ENCODE measurements around the gene IL31.

IL31 gene

GRCh38 chr12:122160761-122161160, 13.3 kb downstream of the IL31 start:
- Histone ChIP-seq H3K9me3 (ENCODE audit: insufficient read depth, low read length) (no peaks in the 10 kb centered on the region), H3K9ac (ENCODE audit: insufficient read length, low read depth) (no peak overlapping the region), H3K4me3 (ENCODE audit: insufficient read length, low read depth) (no peak overlapping the region), H3K4me1 (ENCODE audit: insufficient read depth, insufficient read length) (peaks cover 2% of the 10 kb centered on the region), H3K27me3 (ENCODE audit: insufficient read depth, insufficient read length) (no peaks in the 10 kb centered on the region), H3K36me3 (ENCODE audit: insufficient read depth, insufficient read length, low read length) (no peaks in the 10 kb centered on the region)
- DNase-seq (ENCODE audit: low read depth, low spot score) = no peak
- no peak for TF ChIP-seq SUZ12 (IDR thresholded peaks at IDR 0.05; ENCODE audit: extremely low read depth, insufficient read depth, insufficient read length)
- TF ChIP-seq ZNF274 (IDR thresholded peaks at IDR 0.05; ENCODE audit: low read depth, low read length) = no peak
- TF ChIP-seq YY1 (IDR thresholded peaks at IDR 0.05; ENCODE audit: insufficient read depth, insufficient read length) = no peak

- no peak for DNase-seq (ENCODE audit: low read depth, low spot score)
- TF ChIP-seq SUZ12 (IDR thresholded peaks at IDR 0.05; ENCODE audit: extremely low read depth, insufficient read depth, insufficient read length) (no peak), YY1 (IDR thresholded peaks at IDR 0.05; ENCODE audit: insufficient read depth, insufficient read length) (no peak), ZNF274 (IDR thresholded peaks at IDR 0.05; ENCODE audit: low read depth, low read length) (no peak)
- H3K9ac ChIP-seq (ENCODE audit: insufficient read length, low read depth) = no peak overlapping the region
Measured at GRCh38 chr12:122159882-122160281, 14.1 kb downstream of the IL31 start.

GRCh38 chr12:122158700-122159285, 15.2 kb downstream of the IL31 start:
- H3K27me3 ChIP-seq (ENCODE audit: insufficient read depth, insufficient read length) = no peaks in the 10 kb centered on the region
- no peak overlapping the region for H3K4me3 ChIP-seq (ENCODE audit: insufficient read length, low read depth)
- peaks cover 2% of the 10 kb centered on the region for H3K4me1 ChIP-seq (ENCODE audit: insufficient read depth, insufficient read length)
- H3K36me3 ChIP-seq (ENCODE audit: insufficient read depth, insufficient read length, low read length) = no peaks in the 10 kb centered on the region
- no peaks in the 10 kb centered on the region for H3K9me3 ChIP-seq (ENCODE audit: insufficient read depth, low read length)
- no peak overlapping the region for H3K9ac ChIP-seq (ENCODE audit: insufficient read length, low read depth)
- TF ChIP-seq SUZ12 (IDR thresholded peaks at IDR 0.05; ENCODE audit: extremely low read depth, insufficient read depth, insufficient read length) (no peak), ZNF274 (IDR thresholded peaks at IDR 0.05; ENCODE audit: low read depth, low read length) (no peak), YY1 (IDR thresholded peaks at IDR 0.05; ENCODE audit: insufficient read depth, insufficient read length) (no peak)
- DNase-seq (ENCODE audit: low read depth, low spot score) = no peak

More at GRCh38 chr12:122159882-122160281, 14.1 kb downstream of the IL31 start:
- Histone ChIP-seq H3K4me3 (ENCODE audit: insufficient read length, low read depth) (no peak overlapping the region), H3K9me3 (ENCODE audit: insufficient read depth, low read length) (no peaks in the 10 kb centered on the region), H3K36me3 (ENCODE audit: insufficient read depth, insufficient read length, low read length) (no peaks in the 10 kb centered on the region), H3K4me1 (ENCODE audit: insufficient read depth, insufficient read length) (peaks cover 2% of the 10 kb centered on the region), H3K27me3 (ENCODE audit: insufficient read depth, insufficient read length) (no peaks in the 10 kb centered on the region)

- Histone ChIP-seq H3K4me1 (ENCODE audit: insufficient read depth, insufficient read length) (no peaks in the 10 kb centered on the region), H3K36me3 (ENCODE audit: insufficient read depth, insufficient read length, low read length) (no peaks in the 10 kb centered on the region)
Measured at GRCh38 chr12:122155705-122156104, 18.3 kb downstream of the IL31 start.

GRCh38 chr12:122152754-122153153, 21.3 kb downstream of the IL31 start:
- Histone ChIP-seq H3K36me3 (ENCODE audit: insufficient read depth, insufficient read length, low read length) (no peaks in the 10 kb centered on the region), H3K27me3 (ENCODE audit: insufficient read depth, insufficient read length) (no peaks in the 10 kb centered on the region), H3K9ac (ENCODE audit: insufficient read length, low read depth) (no peak overlapping the region), H3K4me3 (ENCODE audit: insufficient read length, low read depth) (no peak overlapping the region), H3K4me1 (ENCODE audit: insufficient read depth, insufficient read length) (no peaks in the 10 kb centered on the region), H3K9me3 (ENCODE audit: insufficient read depth, low read length) (no peaks in the 10 kb centered on the region)
- DNase-seq (ENCODE audit: low read depth, low spot score) = no peak
- TF ChIP-seq SUZ12 (IDR thresholded peaks at IDR 0.05; ENCODE audit: extremely low read depth, insufficient read depth, insufficient read length) = no peak
- TF ChIP-seq ZNF274 (IDR thresholded peaks at IDR 0.05; ENCODE audit: low read depth, low read length) = no peak
- TF ChIP-seq YY1 (IDR thresholded peaks at IDR 0.05; ENCODE audit: insufficient read depth, insufficient read length) = no peak

More at GRCh38 chr12:122155705-122156104, 18.3 kb downstream of the IL31 start:
- Histone ChIP-seq H3K9me3 (ENCODE audit: insufficient read depth, low read length) (no peaks in the 10 kb centered on the region), H3K4me3 (ENCODE audit: insufficient read length, low read depth) (no peak overlapping the region), H3K9ac (ENCODE audit: insufficient read length, low read depth) (no peak overlapping the region), H3K27me3 (ENCODE audit: insufficient read depth, insufficient read length) (no peaks in the 10 kb centered on the region)
- no peak for DNase-seq (ENCODE audit: low read depth, low spot score)
- TF ChIP-seq YY1 (IDR thresholded peaks at IDR 0.05; ENCODE audit: insufficient read depth, insufficient read length) = no peak
- no peak for TF ChIP-seq SUZ12 (IDR thresholded peaks at IDR 0.05; ENCODE audit: extremely low read depth, insufficient read depth, insufficient read length)
- TF ChIP-seq ZNF274 (IDR thresholded peaks at IDR 0.05; ENCODE audit: low read depth, low read length) = no peak

- no peak overlapping the region for H3K4me3 ChIP-seq (ENCODE audit: insufficient read length, low read depth)
Measured at GRCh38 chr12:122150127-122150681, 23.8 kb downstream of the IL31 start.

GRCh38 chr12:122148657-122149056, 25.4 kb downstream of the IL31 start:
- TF ChIP-seq ZNF274 (IDR thresholded peaks at IDR 0.05; ENCODE audit: low read depth, low read length) = no peak
- no peak for TF ChIP-seq SUZ12 (IDR thresholded peaks at IDR 0.05; ENCODE audit: extremely low read depth, insufficient read depth, insufficient read length)
- no peak for TF ChIP-seq YY1 (IDR thresholded peaks at IDR 0.05; ENCODE audit: insufficient read depth, insufficient read length)
- Histone ChIP-seq H3K9ac (ENCODE audit: insufficient read length, low read depth) (no peak overlapping the region), H3K9me3 (ENCODE audit: insufficient read depth, low read length) (peaks cover 25% of the 10 kb centered on the region; the same call in 1 of the 2 replicates), H3K36me3 (ENCODE audit: insufficient read depth, insufficient read length, low read length) (peaks cover 13% of the 10 kb centered on the region), H3K4me3 (ENCODE audit: insufficient read length, low read depth) (no peak overlapping the region), H3K27me3 (ENCODE audit: insufficient read depth, insufficient read length) (no peaks in the 10 kb centered on the region), H3K4me1 (ENCODE audit: insufficient read depth, insufficient read length) (no peaks in the 10 kb centered on the region)
- no peak for DNase-seq (ENCODE audit: low read depth, low spot score)

More at GRCh38 chr12:122150127-122150681, 23.8 kb downstream of the IL31 start:
- DNase-seq (ENCODE audit: low read depth, low spot score) = no peak
- H3K9me3 ChIP-seq (ENCODE audit: insufficient read depth, low read length) = peaks cover 11% of the 10 kb centered on the region; the same call in 1 of the 2 replicates
- peaks cover 2% of the 10 kb centered on the region for H3K36me3 ChIP-seq (ENCODE audit: insufficient read depth, insufficient read length, low read length)
- H3K27me3 ChIP-seq (ENCODE audit: insufficient read depth, insufficient read length) = no peaks in the 10 kb centered on the region
- no peaks in the 10 kb centered on the region for H3K4me1 ChIP-seq (ENCODE audit: insufficient read depth, insufficient read length)
- TF ChIP-seq SUZ12 (IDR thresholded peaks at IDR 0.05; ENCODE audit: extremely low read depth, insufficient read depth, insufficient read length) (no peak), ZNF274 (IDR thresholded peaks at IDR 0.05; ENCODE audit: low read depth, low read length) (no peak), YY1 (IDR thresholded peaks at IDR 0.05; ENCODE audit: insufficient read depth, insufficient read length) (no peak)
- no peak overlapping the region for H3K9ac ChIP-seq (ENCODE audit: insufficient read length, low read depth)

Measured in NT2/D1 (cell line).